Measurements from ENCODE around the gene ERAP2. TPM values are rescaled to one million over a fixed set of nuclear protein-coding genes. Genes with fewer than 3 reads are reported as not detected.

Gene ERAP2
- total and polyA plus RNA-seq, 8 donors = 0.68 to 26.8 (median 12.4) TPM

GRCh38 chr5:96859375-96859774 lies 16.9 kb upstream of the ERAP2 start:
- no peak overlapping the region for H3K27ac ChIP-seq

DNA sequence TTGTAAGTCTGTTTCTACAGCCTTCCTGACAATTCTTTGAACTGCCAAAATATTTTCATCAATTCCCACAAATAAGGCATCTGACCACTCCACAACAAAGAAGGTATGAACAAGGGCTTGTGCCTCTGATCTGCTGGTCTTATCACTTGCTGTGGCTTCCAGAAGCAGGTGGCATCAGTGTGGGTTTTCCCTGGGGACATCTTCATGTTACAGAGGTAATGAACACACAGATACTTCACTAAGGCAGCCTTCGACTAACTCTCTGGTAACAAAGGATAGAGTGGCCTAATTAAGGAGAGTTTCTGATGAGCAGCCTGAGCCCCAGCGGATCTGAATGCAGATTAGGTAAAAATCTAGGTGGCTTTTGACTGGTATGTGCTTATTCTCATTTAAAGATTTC lies 15.2 kb upstream of the ERAP2 start:
- Histone ChIP-seq H3K4me1 (no peaks in the 10 kb centered on the region), H3K9me3 (no peaks in the 10 kb centered on the region), H3K36me3 (no peaks in the 10 kb centered on the region), H3K27me3 (no peaks in the 10 kb centered on the region), H3K4me3 (no peak overlapping the region), H3K27ac (no peak overlapping the region)
- 83 to 92% (median 84%) methylated on average over 2 of the region's 2 CpGs for WGBS, 5 donors
- TF ChIP-seq, protein P1, sequence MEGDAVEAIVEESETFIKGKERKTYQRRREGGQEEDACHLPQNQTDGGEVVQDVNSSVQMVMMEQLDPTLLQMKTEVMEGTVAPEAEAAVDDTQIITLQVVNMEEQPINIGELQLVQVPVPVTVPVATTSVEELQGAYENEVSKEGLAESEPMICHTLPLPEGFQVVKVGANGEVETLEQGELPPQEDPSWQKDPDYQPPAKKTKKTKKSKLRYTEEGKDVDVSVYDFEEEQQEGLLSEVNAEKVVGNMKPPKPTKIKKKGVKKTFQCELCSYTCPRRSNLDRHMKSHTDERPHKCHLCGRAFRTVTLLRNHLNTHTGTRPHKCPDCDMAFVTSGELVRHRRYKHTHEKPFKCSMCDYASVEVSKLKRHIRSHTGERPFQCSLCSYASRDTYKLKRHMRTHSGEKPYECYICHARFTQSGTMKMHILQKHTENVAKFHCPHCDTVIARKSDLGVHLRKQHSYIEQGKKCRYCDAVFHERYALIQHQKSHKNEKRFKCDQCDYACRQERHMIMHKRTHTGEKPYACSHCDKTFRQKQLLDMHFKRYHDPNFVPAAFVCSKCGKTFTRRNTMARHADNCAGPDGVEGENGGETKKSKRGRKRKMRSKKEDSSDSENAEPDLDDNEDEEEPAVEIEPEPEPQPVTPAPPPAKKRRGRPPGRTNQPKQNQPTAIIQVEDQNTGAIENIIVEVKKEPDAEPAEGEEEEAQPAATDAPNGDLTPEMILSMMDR (IDR thresholded peaks at IDR 0.05) = no peak
- TF ChIP-seq EP300 (IDR thresholded peaks at IDR 0.05) (no peak), POLR2A (IDR thresholded peaks at IDR 0.05) (no peak)
- intact Hi-C loops (cut with DNase I; ENCODE audit: low total_unique reads) = no loop called here
- DNase-seq = no peak

More at GRCh38 chr5:96859375-96859774, 16.9 kb upstream of the ERAP2 start:
- Histone ChIP-seq H3K9me3 (no peaks in the 10 kb centered on the region), H3K27me3 (no peaks in the 10 kb centered on the region), H3K4me3 (no peak overlapping the region), H3K4me1 (peaks cover 0 to 8% (median 0%) of the 10 kb centered on the region in 4 donors), H3K36me3 (no peaks in the 10 kb centered on the region)
- intact Hi-C loops (cut with DNase I; ENCODE audit: low total_unique reads) = no loop called here
- 83 to 100% (median 95%) methylated on average over 2 of the region's 2 CpGs for WGBS, 5 donors
- TF ChIP-seq POLR2AphosphoS5 (IDR thresholded peaks at IDR 0.05) (no peak), EP300 (IDR thresholded peaks at IDR 0.05) (no peak)
- TF ChIP-seq, protein P1 (IDR thresholded peaks at IDR 0.05) = no peak
- DNase-seq = no peak

- Histone ChIP-seq H3K27me3 (no peaks in the 10 kb centered on the region), H3K27ac (no peak overlapping the region), H3K4me3 (no peak overlapping the region), H3K36me3 (no peaks in the 10 kb centered on the region), H3K4me1 (no peaks in the 10 kb centered on the region), H3K9me3 (no peaks in the 10 kb centered on the region)
- WGBS, 5 donors = 87 to 97% (median 96%) methylated on average over 2 of the region's 2 CpGs
- intact Hi-C loops (cut with DNase I; ENCODE audit: low total_unique reads) = no loop called here
- TF ChIP-seq POLR2AphosphoS5 (IDR thresholded peaks at IDR 0.05) (no peak), POLR2A (IDR thresholded peaks at IDR 0.05) (no peak), EP300 (IDR thresholded peaks at IDR 0.05) (no peak)
- TF ChIP-seq, protein P1 (IDR thresholded peaks at IDR 0.05) = no peak
- DNase-seq = no peak
These were observed 13.2 kb upstream of the ERAP2 start for GRCh38 chr5:96863114-96863513.

- DNase-seq = no peak
- Histone ChIP-seq H3K36me3 (no peaks in the 10 kb centered on the region), H3K27me3 (no peaks in the 10 kb centered on the region), H3K4me1 (peaks cover 0 to 4% (median 0%) of the 10 kb centered on the region in 4 donors), H3K4me3 (no peak overlapping the region), H3K9me3 (no peaks in the 10 kb centered on the region), H3K27ac (no peak overlapping the region)
- WGBS, 5 donors = 62 to 67% (median 63%) methylated on average over 3 of the region's 3 CpGs
- intact Hi-C loops (cut with DNase I; ENCODE audit: low total_unique reads) = no loop called here
- no peak for TF ChIP-seq POLR2A (IDR thresholded peaks at IDR 0.05)
- TF ChIP-seq, protein P1 (IDR thresholded peaks at IDR 0.05) = no peak
- TF ChIP-seq POLR2AphosphoS5 (IDR thresholded peaks at IDR 0.05) = no peak
- TF ChIP-seq EP300 (IDR thresholded peaks at IDR 0.05) = no peak
These were observed 12.2 kb upstream of the ERAP2 start for GRCh38 chr5:96863949-96864584.
